A204.1 (cell line): ENCODE measurements around the gene PLCB3.

Source experiments
- FAIRE-seq: peaks from 2 replicates; lab custom pipeline; 2012; peaks lifted over from hg19 to GRCh38; lab: Jason Lieb, UNC

PLCB3 gene

DNA sequence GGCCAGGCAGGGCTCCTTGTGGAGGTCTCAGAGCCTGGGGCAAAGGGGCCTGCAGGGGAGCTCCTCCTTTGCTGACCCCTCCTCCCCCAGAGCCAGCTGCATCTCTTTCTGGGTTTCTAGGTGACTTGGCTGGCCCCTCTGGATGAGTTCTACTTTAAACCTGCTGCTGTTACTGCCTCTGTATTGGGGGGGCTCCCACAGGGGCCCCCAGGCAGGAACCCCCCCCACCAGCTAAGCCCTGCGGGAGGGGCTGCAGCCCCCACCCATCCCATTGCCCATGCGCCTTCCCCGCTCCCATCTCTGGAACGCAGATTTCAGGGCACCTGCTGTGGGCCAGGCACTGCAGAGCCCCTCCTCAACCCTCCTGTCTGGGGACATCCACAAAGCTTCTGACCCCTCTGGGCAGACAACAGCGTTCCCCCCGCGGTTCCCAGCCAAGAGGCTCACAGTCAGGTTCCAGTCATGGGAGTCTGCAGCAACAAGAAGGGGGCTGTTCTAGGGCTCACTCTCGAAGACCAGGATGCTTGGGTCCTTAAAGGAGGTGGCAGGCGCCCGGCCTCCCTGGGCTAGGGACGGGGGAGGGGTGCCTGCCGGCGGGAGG, 815 bp upstream of the PLCB3 start:
- no peak for FAIRE-seq

DNA sequence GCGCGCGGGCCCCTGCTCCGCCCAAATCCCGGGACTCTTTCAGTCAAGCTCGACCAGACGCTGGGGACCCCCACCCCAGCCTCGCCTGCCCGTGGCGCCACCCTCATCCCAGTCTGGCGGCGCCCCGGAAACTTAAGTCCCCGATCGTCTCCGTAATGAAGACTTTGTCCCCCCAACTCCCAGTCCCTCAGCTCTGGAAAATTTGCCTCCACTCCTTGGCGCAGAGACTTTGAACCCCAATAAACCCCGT, 348 bp downstream of the PLCB3 start:
- FAIRE-seq: no peak

- no peak for FAIRE-seq
These were observed 908 bp downstream of the PLCB3 start for GRCh38 chr11:64252003-64252872.

GRCh38 chr11:64253043-64253442, 1.7 kb downstream of the PLCB3 start:
- FAIRE-seq: no peak

DNA sequence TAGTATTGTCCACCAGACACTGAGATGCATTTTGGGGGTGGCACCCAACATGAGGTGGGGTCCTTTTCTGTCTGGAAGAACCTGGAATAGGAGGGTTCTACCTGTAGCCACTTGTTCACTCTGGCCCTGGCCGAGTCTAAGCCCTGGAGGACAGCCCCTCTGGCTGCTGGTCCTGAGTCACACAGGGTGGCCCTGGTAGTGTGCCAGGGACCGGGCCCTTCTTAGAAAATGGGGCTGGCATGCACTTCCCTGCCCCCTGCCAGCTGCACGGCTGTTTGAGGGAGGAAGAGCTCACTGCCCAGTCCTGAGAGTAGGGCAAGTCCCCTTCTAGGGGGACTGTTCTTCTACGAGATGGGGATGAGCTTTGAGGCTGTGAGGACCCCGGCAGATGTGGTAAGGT, 2.2 kb downstream of the PLCB3 start:
- FAIRE-seq: no peak

GRCh38 chr11:64254326-64254725, 3.0 kb downstream of the PLCB3 start:
- no peak for FAIRE-seq

- no peak for FAIRE-seq
These were observed 4.1 kb downstream of the PLCB3 start for GRCh38 chr11:64255135-64256128.

DNA sequence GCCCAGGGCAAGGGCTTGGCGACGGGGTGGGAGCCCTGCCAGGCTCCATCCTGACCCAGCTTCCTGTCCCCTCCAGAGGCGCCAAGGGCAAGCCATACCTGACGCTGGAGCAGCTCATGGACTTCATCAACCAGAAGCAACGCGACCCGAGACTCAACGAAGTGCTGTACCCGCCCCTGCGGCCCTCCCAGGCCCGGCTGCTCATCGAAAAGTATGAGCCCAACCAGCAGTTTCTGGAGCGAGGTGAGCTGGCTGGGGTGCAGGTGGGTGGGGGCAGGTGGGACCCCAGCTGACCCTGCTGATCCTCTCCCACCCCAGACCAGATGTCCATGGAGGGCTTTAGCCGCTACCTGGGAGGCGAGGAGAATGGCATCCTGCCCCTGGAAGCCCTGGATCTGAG, 5.0 kb downstream of the PLCB3 start:
- FAIRE-seq: no peak

DNA sequence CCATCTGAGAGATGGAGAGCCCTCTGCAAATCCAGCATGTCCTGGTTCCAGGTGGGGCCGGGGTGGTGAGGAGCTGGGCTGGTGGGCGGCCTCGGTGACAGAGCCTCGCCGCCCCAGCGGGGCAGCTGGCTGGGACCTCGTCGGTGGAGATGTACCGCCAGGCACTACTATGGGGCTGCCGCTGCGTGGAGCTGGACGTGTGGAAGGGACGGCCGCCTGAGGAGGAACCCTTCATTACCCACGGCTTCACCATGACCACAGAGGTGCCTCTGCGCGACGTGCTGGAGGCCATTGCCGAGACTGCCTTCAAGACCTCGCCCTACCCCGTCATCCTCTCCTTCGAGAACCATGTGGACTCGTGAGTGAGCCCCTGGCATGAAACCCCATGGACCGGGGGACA, 7.0 kb downstream of the PLCB3 start:
- FAIRE-seq: no peak

- no peak for FAIRE-seq
These were observed 7.7 kb downstream of the PLCB3 start for GRCh38 chr11:64258946-64259532.

- no peak for FAIRE-seq
These were observed 8.3 kb downstream of the PLCB3 start for GRCh38 chr11:64259533-64260067.

- FAIRE-seq: no peak
These were observed 8.9 kb downstream of the PLCB3 start for GRCh38 chr11:64260147-64260708.

DNA sequence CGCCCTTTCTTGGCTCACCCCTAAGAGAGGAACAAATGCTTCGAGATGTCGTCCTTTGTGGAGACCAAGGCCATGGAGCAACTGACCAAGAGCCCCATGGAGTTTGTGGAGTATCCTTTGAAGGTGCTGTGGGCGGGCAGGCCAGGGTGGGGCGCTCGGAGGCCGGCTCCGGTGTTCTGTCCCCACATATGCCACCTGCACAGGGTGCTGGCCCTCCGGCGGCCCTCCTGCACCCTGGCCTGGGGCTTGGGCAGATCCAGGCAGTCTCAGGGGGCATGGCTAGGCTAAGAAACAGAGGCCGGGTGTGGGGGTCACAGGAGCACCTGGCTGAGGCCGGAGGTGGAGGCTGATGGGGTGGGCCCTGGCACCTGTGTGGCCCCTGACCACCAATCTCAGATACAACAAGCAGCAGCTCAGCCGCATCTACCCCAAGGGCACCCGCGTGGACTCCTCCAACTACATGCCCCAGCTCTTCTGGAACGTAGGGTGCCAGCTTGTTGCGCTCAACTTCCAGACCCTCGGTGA, 10.3 kb downstream of the PLCB3 start:
- FAIRE-seq: no peak

- FAIRE-seq: no peak
These were observed 11.1 kb downstream of the PLCB3 start for GRCh38 chr11:64262271-64263002.

- no peak for FAIRE-seq
These were observed 12.0 kb downstream of the PLCB3 start for GRCh38 chr11:64263021-64263946.

GRCh38 chr11:64263947-64264317, 12.6 kb downstream of the PLCB3 start:
- FAIRE-seq: no peak

DNA sequence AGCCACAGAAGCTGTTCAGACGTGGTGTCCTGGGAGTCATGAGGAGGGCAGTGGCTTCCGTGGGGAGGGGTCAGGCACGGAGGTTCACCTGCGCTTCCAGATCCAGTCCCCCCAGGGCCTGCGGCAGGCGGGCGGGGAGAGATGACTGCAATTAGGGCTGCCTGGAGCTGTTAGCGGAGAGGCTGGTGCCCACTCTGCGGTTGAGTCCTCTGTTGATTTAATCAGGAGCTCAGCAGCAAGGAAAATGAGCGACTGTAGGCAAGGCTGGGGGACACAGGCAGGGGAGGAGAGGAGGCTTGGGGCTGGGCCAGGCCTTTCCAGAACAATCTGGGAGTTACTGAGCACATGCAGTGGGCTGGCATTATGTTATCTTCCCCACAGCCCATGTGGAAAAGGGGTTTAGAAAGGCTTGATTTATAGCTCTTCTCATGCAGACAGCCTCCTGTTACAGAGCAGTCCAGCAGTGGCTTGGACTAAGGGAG, 13.1 kb downstream of the PLCB3 start:
- FAIRE-seq: no peak

DNA sequence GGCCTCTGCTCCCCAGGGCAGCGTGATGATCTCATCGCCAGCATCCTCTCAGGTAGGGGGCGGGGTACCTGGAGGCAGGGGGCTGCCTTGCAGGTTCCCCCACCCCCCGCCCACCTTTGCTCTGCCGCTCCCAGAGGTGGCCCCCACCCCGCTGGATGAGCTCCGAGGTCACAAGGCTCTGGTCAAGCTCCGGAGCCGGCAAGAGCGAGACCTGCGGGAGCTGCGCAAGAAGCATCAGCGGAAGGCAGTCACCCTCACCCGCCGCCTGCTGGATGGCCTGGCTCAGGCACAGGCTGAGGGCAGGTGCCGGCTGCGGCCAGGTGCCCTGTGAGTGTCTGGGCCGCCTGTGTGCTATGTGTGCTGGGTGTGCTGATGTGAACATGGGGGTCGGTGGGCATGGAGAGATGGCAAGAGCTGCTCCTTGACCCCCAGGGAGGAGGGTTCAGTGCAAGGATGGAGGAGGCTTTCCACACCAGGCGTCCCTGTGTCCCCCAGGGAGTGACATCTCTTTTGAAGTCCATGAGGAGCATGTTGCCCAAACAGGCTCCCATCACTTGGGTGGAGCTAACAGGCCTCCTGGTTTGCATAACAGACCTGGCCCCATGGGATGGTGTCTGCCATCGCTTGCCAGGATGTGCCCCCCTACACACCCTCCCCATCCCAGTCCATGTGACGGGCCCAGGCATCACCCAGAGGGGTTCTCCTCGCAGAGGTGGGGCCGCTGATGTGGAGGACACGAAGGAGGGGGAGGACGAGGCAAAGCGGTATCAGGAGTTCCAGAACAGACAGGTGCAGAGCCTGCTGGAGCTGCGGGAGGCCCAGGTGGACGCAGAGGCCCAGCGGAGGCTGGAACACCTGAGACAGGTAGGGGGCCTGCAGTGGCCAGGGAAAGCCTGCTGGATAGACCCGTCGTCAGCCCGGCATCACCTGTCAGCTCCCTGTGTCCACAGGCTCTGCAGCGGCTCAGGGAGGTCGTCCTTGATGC, 14.1 kb downstream of the PLCB3 start:
- no peak for FAIRE-seq

GRCh38 chr11:64266339-64266738, 15.0 kb downstream of the PLCB3 start:
- FAIRE-seq: no peak
